Ectodermal cell (in vitro differentiated cells): ENCODE results near the gene STAT5B.

Experiments used
- H3K27ac ChIP-seq: 2 replicates; pipeline ENCODE4 v1.7.0; 2013; ENCODE audit warnings: mild to moderate bottlenecking, low read depth, low read length; ENCODE audit not compliant: insufficient read depth, poor library complexity, severe bottlenecking
- H3K27me3 ChIP-seq: 2 replicates; pipeline ENCODE4 v1.7.0; 2013; ENCODE audit warnings: mild to moderate bottlenecking, low read length; ENCODE audit not compliant: insufficient read depth, control insufficient read depth, poor library complexity, severe bottlenecking
- H3K36me3 ChIP-seq: one replicate; pipeline ENCODE4 v1.7.0; 2013; ENCODE audit warnings: low read length; ENCODE audit not compliant: control insufficient read depth, insufficient read depth
- H3K4me1 ChIP-seq: one replicate; pipeline ENCODE4 v1.7.0; 2013; ENCODE audit warnings: low read length; ENCODE audit not compliant: control insufficient read depth, insufficient read depth
- H3K4me3 ChIP-seq: 2 replicates; pipeline ENCODE4 v1.7.0; 2013; ENCODE audit warnings: low read depth, low read length, control low read depth; ENCODE audit not compliant: insufficient read depth
- H3K9me3 ChIP-seq: 2 replicates; pipeline ENCODE4 v1.7.0; 2013; ENCODE audit warnings: mild to moderate bottlenecking, low read length, moderate library complexity; ENCODE audit not compliant: control insufficient read depth
- WGBS, 2 experiments: methylation state at CpG; one replicate each; pipeline ENCODE4 v1.1.7; 2013; ENCODE audit warnings: missing lambda C conversion rate in 2 of 2; 5-methylcytosine and 5-hydroxymethylcytosine counted together

STAT5B gene

DNA sequence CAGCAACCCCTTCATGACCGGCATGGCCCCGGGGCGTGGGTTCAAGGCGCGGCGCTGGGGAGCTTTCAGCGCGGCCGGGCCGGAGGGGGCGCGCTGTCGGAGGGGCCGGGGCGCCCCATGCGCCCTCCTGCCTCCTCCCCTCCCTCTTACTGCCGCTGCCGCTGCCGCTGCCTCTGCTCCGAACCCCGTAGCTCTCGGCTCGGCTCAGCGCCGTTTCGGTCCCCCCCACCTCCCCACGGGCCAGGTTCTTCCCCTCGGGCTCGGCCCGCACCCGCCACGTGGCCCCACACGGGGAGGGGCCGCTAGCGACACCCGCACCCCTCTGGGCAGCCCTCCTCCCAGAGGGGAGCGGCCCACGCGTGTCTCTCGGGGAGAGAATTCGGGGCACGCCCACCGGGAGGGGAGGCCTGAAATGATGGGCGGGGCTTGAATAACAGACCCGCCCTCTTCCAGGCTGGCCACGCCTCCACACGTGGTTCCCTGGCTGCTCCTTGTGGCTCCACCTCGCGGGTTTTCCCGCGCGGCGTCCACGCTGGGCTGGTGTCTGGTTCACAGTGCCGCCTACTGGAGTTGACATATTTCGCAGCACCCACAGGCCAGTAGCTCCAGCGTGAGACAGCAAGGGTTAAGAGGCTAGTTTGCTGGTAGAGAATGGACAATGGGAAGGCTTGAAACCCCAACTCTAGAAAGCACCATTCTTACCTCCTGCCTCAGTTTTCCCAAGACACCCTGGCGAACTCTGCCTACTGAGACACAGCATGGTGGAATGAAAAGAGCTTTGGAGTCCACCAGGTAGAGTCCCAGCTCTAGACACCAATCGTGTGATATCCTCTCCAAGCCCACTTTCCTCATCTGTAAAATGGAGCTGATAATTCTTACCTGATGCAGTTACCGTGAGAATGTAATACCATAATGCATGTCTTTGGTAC lies 95.0 kb downstream of the STAT5B start, which contains the start of gene KCNH4:
Gene KCNH4, minus strand, starts transcription at position 221 of the 929 bp plus-strand sequence. Its CDS starts 197 bp downstream, at position 24.
- H3K4me1 ChIP-seq: peaks cover 19% of the 10 kb centered on the region
- no peak within 1 kb of the TSS for H3K4me3 ChIP-seq
- 6 to 7% methylated on average over 60 of the region's 60 CpGs for WGBS, 2 experiments
- no peaks in the 10 kb centered on the region for H3K36me3 ChIP-seq
- H3K9me3 ChIP-seq: no peaks in the 10 kb centered on the region
- H3K27ac ChIP-seq: no peak within 1 kb of the TSS
- peaks cover 78% of the 10 kb centered on the region for H3K27me3 ChIP-seq

GRCh38 chr17:42180411-42180921 lies 95.7 kb downstream of the STAT5B start:
- H3K27me3 ChIP-seq: peaks cover 73% of the 10 kb centered on the region

GRCh38 chr17:42179911-42180410 lies 96.2 kb downstream of the STAT5B start:
- no peaks in the 10 kb centered on the region for H3K36me3 ChIP-seq
- peaks cover 68% of the 10 kb centered on the region for H3K27me3 ChIP-seq
- WGBS, 2 experiments: 9 to 10% methylated on average over 20 of the region's 20 CpGs
- no peak overlapping the region for H3K4me3 ChIP-seq
- no peaks in the 10 kb centered on the region for H3K9me3 ChIP-seq
- peaks cover 12% of the 10 kb centered on the region for H3K4me1 ChIP-seq
- no peak overlapping the region for H3K27ac ChIP-seq

More at GRCh38 chr17:42180411-42180921, 95.7 kb downstream of the STAT5B start:
- Histone ChIP-seq H3K9me3 (no peaks in the 10 kb centered on the region), H3K4me3 (no peak overlapping the region), H3K36me3 (no peaks in the 10 kb centered on the region), H3K4me1 (peaks cover 13% of the 10 kb centered on the region), H3K27ac (no peak overlapping the region)
- 2 to 3% methylated on average over 33 of the region's 33 CpGs for WGBS, 2 experiments

GRCh38 chr17:42179335-42179734 lies 96.9 kb downstream of the STAT5B start:
- peaks cover 6% of the 10 kb centered on the region for H3K4me1 ChIP-seq
- no peak overlapping the region for H3K27ac ChIP-seq
- whole genome bisulfite sequencing, 2 experiments: 31 to 69% methylated on average over 1 of the region's 1 CpG
- H3K27me3 ChIP-seq: peaks cover 62% of the 10 kb centered on the region
- H3K4me3 ChIP-seq: no peak overlapping the region
- no peaks in the 10 kb centered on the region for H3K9me3 ChIP-seq
- no peaks in the 10 kb centered on the region for H3K36me3 ChIP-seq

DNA sequence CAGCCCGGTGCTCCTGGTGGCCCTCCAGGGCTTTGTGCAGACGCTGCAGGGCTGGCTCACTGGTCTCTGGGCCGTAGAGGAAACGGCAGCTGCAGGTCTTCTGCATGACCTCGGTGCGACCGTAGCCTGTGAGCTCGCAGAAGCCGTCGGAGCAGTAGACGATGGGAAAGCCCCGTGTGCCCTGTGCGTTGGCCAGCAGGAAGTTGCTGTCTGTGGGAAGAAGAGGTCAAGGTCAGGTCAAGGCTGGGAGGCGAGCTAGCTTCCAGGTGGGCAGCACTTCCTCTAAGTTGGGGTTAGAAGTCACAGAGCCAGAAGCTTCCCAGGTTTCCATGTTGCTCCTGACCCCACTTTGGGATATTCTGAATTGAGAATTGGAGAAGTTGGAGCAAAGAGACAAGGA lies 97.4 kb downstream of the STAT5B start:
- H3K27me3 ChIP-seq: peaks cover 56% of the 10 kb centered on the region
- H3K36me3 ChIP-seq: no peaks in the 10 kb centered on the region

DNA sequence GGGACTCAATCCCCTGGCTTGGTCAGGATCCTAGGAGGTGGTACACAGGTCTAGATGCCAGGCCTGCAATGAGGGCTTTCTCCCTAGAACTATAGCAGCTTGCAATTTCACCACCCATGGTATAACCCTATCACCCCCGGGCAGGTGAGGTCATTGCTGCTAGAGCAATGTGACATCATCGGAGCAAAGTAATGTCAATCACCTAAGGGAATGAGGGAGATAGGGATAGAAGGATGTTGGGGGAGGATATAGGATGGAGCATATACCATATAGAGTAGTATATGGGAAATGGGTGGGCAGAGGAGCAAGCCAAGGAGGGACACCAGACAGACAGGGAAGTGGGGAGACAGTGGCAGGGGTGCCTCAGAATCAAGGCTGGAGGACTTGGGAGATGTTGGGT lies 98.5 kb downstream of the STAT5B start:
- no peaks in the 10 kb centered on the region for H3K36me3 ChIP-seq
- no peak overlapping the region for H3K27ac ChIP-seq
- peaks cover 5% of the 10 kb centered on the region for H3K4me1 ChIP-seq
- no peak overlapping the region for H3K4me3 ChIP-seq
- peaks cover 45% of the 10 kb centered on the region for H3K27me3 ChIP-seq
- WGBS, 2 experiments: 91 to 93% methylated on average over 2 of the region's 2 CpGs
- H3K9me3 ChIP-seq: no peaks in the 10 kb centered on the region

More for the DNA sequence above, 97.4 kb downstream of the STAT5B start:
- 62 to 71% methylated on average over 14 of the region's 14 CpGs for WGBS, 2 experiments
- Histone ChIP-seq H3K4me1 (peaks cover 5% of the 10 kb centered on the region), H3K9me3 (no peaks in the 10 kb centered on the region), H3K4me3 (no peak overlapping the region), H3K27ac (no peak overlapping the region)

- H3K4me1 ChIP-seq: no peaks in the 10 kb centered on the region
- peaks cover 12% of the 10 kb centered on the region for H3K27me3 ChIP-seq
- no peak overlapping the region for H3K27ac ChIP-seq
- 92% methylated on average over 14 of the region's 14 CpGs for WGBS, 2 experiments
- no peaks in the 10 kb centered on the region for H3K36me3 ChIP-seq
- H3K9me3 ChIP-seq: no peaks in the 10 kb centered on the region
- H3K4me3 ChIP-seq: no peak overlapping the region
Observed at GRCh38 chr17:42174126-42174783, 101.9 kb downstream of the STAT5B start.

DNA sequence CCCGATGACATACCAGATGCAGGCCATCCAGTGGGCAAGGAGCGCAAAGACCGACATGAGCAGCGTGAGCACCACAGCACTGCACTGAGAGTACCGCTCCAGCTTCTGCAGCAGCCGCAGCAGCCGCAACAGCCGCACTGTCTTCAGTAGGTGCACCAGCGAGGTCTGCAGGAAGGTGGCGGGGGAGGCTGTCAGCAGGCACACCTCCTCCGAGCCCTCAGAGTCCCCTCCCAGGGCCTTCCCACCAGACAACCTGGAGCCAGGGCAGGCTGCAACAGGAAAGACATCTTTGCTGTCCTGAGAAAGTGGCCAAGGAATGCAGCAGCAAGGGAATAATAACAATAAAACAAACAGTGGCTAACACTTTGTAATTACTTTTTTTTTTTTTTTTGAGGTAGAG lies 104.4 kb downstream of the STAT5B start:
- WGBS, 2 experiments: 74 to 75% methylated on average over 11 of the region's 11 CpGs
- H3K9me3 ChIP-seq: no peaks in the 10 kb centered on the region

GRCh38 chr17:42169351-42169750 lies 106.8 kb downstream of the STAT5B start:
- Histone ChIP-seq H3K9me3 (no peaks in the 10 kb centered on the region), H3K36me3 (no peaks in the 10 kb centered on the region), H3K27me3 (no peaks in the 10 kb centered on the region), H3K27ac (no peak overlapping the region), H3K4me3 (no peak overlapping the region), H3K4me1 (no peaks in the 10 kb centered on the region)
- 94 to 95% methylated on average over 29 of the region's 29 CpGs for WGBS, 2 experiments

More for the DNA sequence above, 104.4 kb downstream of the STAT5B start:
- no peaks in the 10 kb centered on the region for H3K36me3 ChIP-seq
- H3K4me1 ChIP-seq: no peaks in the 10 kb centered on the region
- H3K27ac ChIP-seq: no peak overlapping the region
- H3K4me3 ChIP-seq: no peak overlapping the region
- no peaks in the 10 kb centered on the region for H3K27me3 ChIP-seq

GRCh38 chr17:42167807-42168206 lies 108.4 kb downstream of the STAT5B start:
- no peak overlapping the region for H3K4me3 ChIP-seq
- no peaks in the 10 kb centered on the region for H3K4me1 ChIP-seq
- H3K9me3 ChIP-seq: no peaks in the 10 kb centered on the region
- no peak overlapping the region for H3K27ac ChIP-seq
- WGBS, 2 experiments: 92 to 96% methylated on average over 8 of the region's 8 CpGs
- H3K27me3 ChIP-seq: no peaks in the 10 kb centered on the region
- no peaks in the 10 kb centered on the region for H3K36me3 ChIP-seq
